GM23338 (cell line): ENCODE measurements around the gene ZNF800. TPM values are rescaled to one million over a fixed set of nuclear protein-coding genes. Genes with fewer than 3 reads are reported as not detected.
A peak's percentile ranks its signal among the peaks of the same experiment; 100 is the strongest.

Experiments
- ATAC-seq: fragments of 200-7000 bp; cut with Tn5 transposase; 3 replicates; pipeline ENCODE4 v1.9.1; 2020
- DNase-seq: peaks from one replicate; pipeline ENCODE4 v3.0.0-alpha.2; 2015; ENCODE audit warnings: low spot score
- H2AFZ ChIP-seq: fragments of 200-600 bp; sonication (generic); 2 replicates; pipeline ENCODE4 v1.8.0; 2016; ENCODE audit warnings: antibody characterized with exemption, mild to moderate bottlenecking, moderate library complexity
- H3F3A ChIP-seq: fragments of 200-600 bp; sonication (generic); replicated peaks from 2 replicates; pipeline ENCODE4 v1.8.0; 2017; ENCODE audit warnings: antibody characterized with exemption, mixed run types, low read depth
- H3K27ac ChIP-seq: fragments of 200-600 bp; sonication (generic); 2 replicates; pipeline ENCODE4 v1.6.1; 2016; ENCODE audit warnings: low read depth
- H3K27me3 ChIP-seq: fragments of 200-600 bp; sonication (generic); 2 replicates; pipeline ENCODE4 v1.8.0; 2016; ENCODE audit warnings: mild to moderate bottlenecking, mixed run types, moderate library complexity; ENCODE audit not compliant: insufficient read depth
- H3K36me3 ChIP-seq: fragments of 200-600 bp; sonication (generic); 2 replicates; pipeline ENCODE4 v1.8.0; 2016; ENCODE audit warnings: mild to moderate bottlenecking; ENCODE audit not compliant: insufficient read depth
- H3K4me1 ChIP-seq: fragments of 200-600 bp; sonication (generic); 2 replicates; pipeline ENCODE4 v1.8.0; 2016; ENCODE audit warnings: mild to moderate bottlenecking, moderate library complexity; ENCODE audit not compliant: insufficient read depth
- H3K4me2 ChIP-seq: fragments of 200-600 bp; sonication (generic); 2 replicates; pipeline ENCODE4 v1.7.1; 2017; ENCODE audit warnings: mixed run types
- H3K4me3 ChIP-seq: fragments of 200-600 bp; sonication (generic); 2 replicates; pipeline ENCODE4 v1.6.1; 2016; ENCODE audit warnings: mixed run types
- H3K79me2 ChIP-seq: fragments of 200-600 bp; sonication (generic); replicated peaks from 2 replicates; pipeline ENCODE4 v1.8.0; 2017; ENCODE audit warnings: mild to moderate bottlenecking; ENCODE audit not compliant: insufficient read depth
- H3K9me2 ChIP-seq: fragments of 200-600 bp; sonication (generic); 2 replicates; pipeline ENCODE4 v1.8.0; 2017; ENCODE audit not compliant: insufficient read depth
- H4K20me1 ChIP-seq: fragments of 200-600 bp; sonication (generic); replicated peaks from 2 replicates; pipeline ENCODE4 v1.8.0; 2017; ENCODE audit warnings: mild to moderate bottlenecking; ENCODE audit not compliant: insufficient read depth
- H3K27ac Mint-ChIP-seq: 2 replicates; pipeline ENCODE4 v1.8.0; 2020; ENCODE audit warnings: inconsistent platforms, mild to moderate bottlenecking, moderate library complexity, mixed read lengths
- H3K27me3 Mint-ChIP-seq: 3 replicates; pipeline ENCODE4 v1.8.0; 2022; ENCODE audit warnings: low read depth, mild to moderate bottlenecking, moderate library complexity, mixed read lengths, inconsistent platforms; ENCODE audit not compliant: insufficient read depth, poor library complexity
- H3K36me3 Mint-ChIP-seq: 3 replicates; pipeline ENCODE4 v1.8.0; 2021; ENCODE audit warnings: low read depth, mild to moderate bottlenecking, inconsistent platforms, moderate library complexity, mixed read lengths
- H3K4me1 Mint-ChIP-seq: 3 replicates; pipeline ENCODE4 v1.8.0; 2020; ENCODE audit warnings: mild to moderate bottlenecking, inconsistent platforms, mixed read lengths
- H3K4me3 Mint-ChIP-seq: 3 replicates; pipeline ENCODE4 v1.8.0; 2021; ENCODE audit warnings: moderate library complexity, mild to moderate bottlenecking, inconsistent platforms, mixed read lengths
- H3K9me3 Mint-ChIP-seq: 3 replicates; pipeline ENCODE4 v1.8.0; 2020; ENCODE audit warnings: moderate library complexity, mild to moderate bottlenecking, inconsistent platforms, mixed read lengths
- EZH2 ChIP-seq: fragments of 200-600 bp; sonication (generic); IDR thresholded peaks from one replicate; pipeline ENCODE4 v1.8.0; 2017; ENCODE audit warnings: antibody characterized with exemption, mild to moderate bottlenecking, low read depth; ENCODE audit not compliant: unreplicated experiment
- EZH2phosphoT487 ChIP-seq: fragments of 200-600 bp; sonication (generic); IDR thresholded peaks from one replicate; pipeline ENCODE4 v1.8.1; 2018; ENCODE audit warnings: antibody characterized with exemption; ENCODE audit not compliant: unreplicated experiment
- NANOG ChIP-seq: IDR thresholded peaks from 2 replicates; pipeline ENCODE4 v1.6.1; 2016; ENCODE audit warnings: antibody characterized with exemption, borderline replicate concordance
- POLR2AphosphoS5 ChIP-seq: IDR thresholded peaks from 2 replicates; pipeline ENCODE4 v1.6.1; 2016; ENCODE audit warnings: antibody characterized with exemption, low read depth
- STAT1 ChIP-seq: IDR thresholded peaks from one replicate; pipeline ENCODE4 v1.6.1; 2016; ENCODE audit warnings: antibody characterized with exemption; ENCODE audit not compliant: unreplicated experiment
- ZNF114 ChIP-seq: fragments of 250-450 bp; sonication (Bioruptor Pico); IDR thresholded peaks from 2 replicates; pipeline ENCODE4 v1.5.0; 2020; ENCODE audit warnings: mild to moderate bottlenecking, moderate library complexity
- ZNF331 ChIP-seq: fragments of 250-450 bp; sonication (Bioruptor Pico); IDR thresholded peaks from 2 replicates; pipeline ENCODE4 v1.5.0; 2020; ENCODE audit warnings: low read depth, mild to moderate bottlenecking, moderate library complexity
- polyA plus RNA-seq: library from polyadenylated mRNA; unstranded; fragments of >200 nt; fragmentation: Nextera tagmentation; extraction: Ambion mirVana; gene quantifications from 2 replicates; pipeline ENCODE4 v1.2.1, GENCODE V29; 2016
- total RNA-seq: library from RNA; depleted of rRNA; stranded (reverse); fragments of >200 nt; shearing (Covaris generic); gene quantifications from 2 replicates; pipeline ENCODE4 v1.2.3, GENCODE V29; 2014
- TF ChIP-seq, protein P1 (sequence below), 2 experiments: fragments of 200-600 bp in 1 of 2; sonication (generic) in 1 of 2; conservative IDR thresholded peaks; 2 replicates each; pipeline versions ENCODE4 v1.5.1 to v1.6.1; 2016 to 2017; ENCODE audit warnings: antibody characterized with exemption in 2 of 2, low read depth in 2 of 2, mild to moderate bottlenecking in 2 of 2, moderate library complexity in 1 of 2
- TF ChIP-seq, protein P2 (sequence below): fragments of 250-450 bp; sonication (Bioruptor Pico); IDR thresholded peaks from 2 replicates; pipeline ENCODE4 v1.5.0; 2020; ENCODE audit warnings: mild to moderate bottlenecking, moderate library complexity

ZNF800 gene
- total and polyA plus RNA-seq, 2 experiments from 2014 or later = 5.4 to 8.3 TPM

DNA sequence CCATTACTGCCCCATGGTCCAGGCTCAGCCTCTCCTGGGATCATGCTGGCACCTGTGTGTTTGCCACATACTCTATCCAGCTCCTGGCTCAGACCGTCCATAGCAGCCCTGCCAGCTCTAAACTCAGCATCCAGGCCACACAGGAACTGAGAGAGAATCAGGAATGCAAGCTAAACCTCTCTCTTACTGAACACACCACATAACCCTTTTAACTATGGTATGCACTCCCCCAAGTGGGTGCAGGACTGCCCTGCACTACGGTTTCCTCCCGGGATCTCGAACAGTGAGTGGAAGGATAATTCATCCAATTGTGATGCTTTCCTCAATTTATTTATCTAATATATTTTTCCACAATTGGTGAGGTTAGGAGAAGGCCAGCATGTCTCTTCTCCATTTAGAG, 17.1 kb upstream of the ZNF800 start:
- no peaks in the 10 kb centered on the region for H3K4me1 ChIP-seq
- Mint-ChIP-seq H3K4me3 (no peak overlapping the region), H3K27ac (no peak overlapping the region), H3K36me3 (no peaks in the 10 kb centered on the region), H3K4me1 (no peaks in the 10 kb centered on the region), H3K27me3 (peaks cover 3% of the 10 kb centered on the region), H3K9me3 (no peaks in the 10 kb centered on the region)
- H3K79me2 ChIP-seq = no peaks in the 10 kb centered on the region
- no peaks in the 10 kb centered on the region for H3K36me3 ChIP-seq
- no peak for TF ChIP-seq POLR2AphosphoS5
- no peak for TF ChIP-seq EZH2phosphoT487
- TF ChIP-seq, protein P1, sequence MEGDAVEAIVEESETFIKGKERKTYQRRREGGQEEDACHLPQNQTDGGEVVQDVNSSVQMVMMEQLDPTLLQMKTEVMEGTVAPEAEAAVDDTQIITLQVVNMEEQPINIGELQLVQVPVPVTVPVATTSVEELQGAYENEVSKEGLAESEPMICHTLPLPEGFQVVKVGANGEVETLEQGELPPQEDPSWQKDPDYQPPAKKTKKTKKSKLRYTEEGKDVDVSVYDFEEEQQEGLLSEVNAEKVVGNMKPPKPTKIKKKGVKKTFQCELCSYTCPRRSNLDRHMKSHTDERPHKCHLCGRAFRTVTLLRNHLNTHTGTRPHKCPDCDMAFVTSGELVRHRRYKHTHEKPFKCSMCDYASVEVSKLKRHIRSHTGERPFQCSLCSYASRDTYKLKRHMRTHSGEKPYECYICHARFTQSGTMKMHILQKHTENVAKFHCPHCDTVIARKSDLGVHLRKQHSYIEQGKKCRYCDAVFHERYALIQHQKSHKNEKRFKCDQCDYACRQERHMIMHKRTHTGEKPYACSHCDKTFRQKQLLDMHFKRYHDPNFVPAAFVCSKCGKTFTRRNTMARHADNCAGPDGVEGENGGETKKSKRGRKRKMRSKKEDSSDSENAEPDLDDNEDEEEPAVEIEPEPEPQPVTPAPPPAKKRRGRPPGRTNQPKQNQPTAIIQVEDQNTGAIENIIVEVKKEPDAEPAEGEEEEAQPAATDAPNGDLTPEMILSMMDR (conservative IDR thresholded peaks at IDR 0.05; ENCODE audit: low read depth in 2 of 2) = peak; percentile 37 to 53; a peak in 3 of 4 replicates
- H3K4me2 ChIP-seq = no peak overlapping the region
- peak; percentile 41 for DNase-seq
- no peaks in the 10 kb centered on the region for H3F3A ChIP-seq
- ATAC-seq = peak; percentile 77
- no peaks in the 10 kb centered on the region for H3K9me2 ChIP-seq
- no peaks in the 10 kb centered on the region for H4K20me1 ChIP-seq
- H3K4me3 ChIP-seq = no peak overlapping the region
- H2AFZ ChIP-seq = no peak overlapping the region
- H3K27me3 ChIP-seq = no peaks in the 10 kb centered on the region
- no peak overlapping the region for H3K27ac ChIP-seq

DNA sequence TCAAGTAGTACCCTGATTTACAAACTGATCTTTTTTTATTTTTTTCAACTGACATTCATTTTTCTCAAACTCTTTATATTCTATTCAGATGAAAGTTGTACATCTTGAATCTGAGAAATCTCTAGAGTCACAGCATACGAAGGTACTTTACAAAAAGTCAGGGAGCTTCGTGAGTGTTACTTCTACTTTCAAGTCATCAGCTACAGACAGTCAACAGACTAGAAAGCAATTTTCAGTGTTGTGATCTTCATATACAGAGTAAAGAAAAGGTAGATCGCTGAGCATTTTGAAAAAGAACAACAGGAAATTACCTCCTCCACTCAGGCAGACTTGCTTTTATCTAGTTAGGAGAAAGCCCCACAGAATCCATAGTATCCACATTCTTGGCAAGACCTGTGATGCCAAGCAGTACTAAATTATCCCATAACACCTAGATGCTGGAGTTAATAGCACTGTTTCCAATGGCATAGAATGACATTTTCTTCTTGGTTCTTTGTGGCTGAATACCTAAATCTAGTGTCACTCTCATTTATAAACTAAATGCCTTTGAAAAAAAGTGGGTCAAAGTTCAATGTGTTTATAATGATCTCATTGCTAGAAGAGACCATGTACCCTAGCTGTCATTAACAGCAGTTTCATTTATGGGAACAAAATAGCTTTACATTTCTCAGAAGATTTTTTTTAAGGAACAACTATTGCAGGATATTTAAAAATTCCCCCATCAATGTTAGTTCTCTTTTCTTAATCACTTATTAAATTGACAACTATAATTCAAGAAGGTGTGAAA, 12.0 kb upstream of the ZNF800 start:
- Mint-ChIP-seq H3K4me1 (no peaks in the 10 kb centered on the region), H3K27me3 (peaks cover 4% of the 10 kb centered on the region)
- no peaks in the 10 kb centered on the region for H3K27me3 ChIP-seq
- TF ChIP-seq NANOG (no peak), POLR2AphosphoS5 (no peak), EZH2 (no peak), ZNF114 (CRISPR knock-in tag) (no peak), STAT1 (no peak), ZNF331 (no peak)
- TF ChIP-seq, protein P2, sequence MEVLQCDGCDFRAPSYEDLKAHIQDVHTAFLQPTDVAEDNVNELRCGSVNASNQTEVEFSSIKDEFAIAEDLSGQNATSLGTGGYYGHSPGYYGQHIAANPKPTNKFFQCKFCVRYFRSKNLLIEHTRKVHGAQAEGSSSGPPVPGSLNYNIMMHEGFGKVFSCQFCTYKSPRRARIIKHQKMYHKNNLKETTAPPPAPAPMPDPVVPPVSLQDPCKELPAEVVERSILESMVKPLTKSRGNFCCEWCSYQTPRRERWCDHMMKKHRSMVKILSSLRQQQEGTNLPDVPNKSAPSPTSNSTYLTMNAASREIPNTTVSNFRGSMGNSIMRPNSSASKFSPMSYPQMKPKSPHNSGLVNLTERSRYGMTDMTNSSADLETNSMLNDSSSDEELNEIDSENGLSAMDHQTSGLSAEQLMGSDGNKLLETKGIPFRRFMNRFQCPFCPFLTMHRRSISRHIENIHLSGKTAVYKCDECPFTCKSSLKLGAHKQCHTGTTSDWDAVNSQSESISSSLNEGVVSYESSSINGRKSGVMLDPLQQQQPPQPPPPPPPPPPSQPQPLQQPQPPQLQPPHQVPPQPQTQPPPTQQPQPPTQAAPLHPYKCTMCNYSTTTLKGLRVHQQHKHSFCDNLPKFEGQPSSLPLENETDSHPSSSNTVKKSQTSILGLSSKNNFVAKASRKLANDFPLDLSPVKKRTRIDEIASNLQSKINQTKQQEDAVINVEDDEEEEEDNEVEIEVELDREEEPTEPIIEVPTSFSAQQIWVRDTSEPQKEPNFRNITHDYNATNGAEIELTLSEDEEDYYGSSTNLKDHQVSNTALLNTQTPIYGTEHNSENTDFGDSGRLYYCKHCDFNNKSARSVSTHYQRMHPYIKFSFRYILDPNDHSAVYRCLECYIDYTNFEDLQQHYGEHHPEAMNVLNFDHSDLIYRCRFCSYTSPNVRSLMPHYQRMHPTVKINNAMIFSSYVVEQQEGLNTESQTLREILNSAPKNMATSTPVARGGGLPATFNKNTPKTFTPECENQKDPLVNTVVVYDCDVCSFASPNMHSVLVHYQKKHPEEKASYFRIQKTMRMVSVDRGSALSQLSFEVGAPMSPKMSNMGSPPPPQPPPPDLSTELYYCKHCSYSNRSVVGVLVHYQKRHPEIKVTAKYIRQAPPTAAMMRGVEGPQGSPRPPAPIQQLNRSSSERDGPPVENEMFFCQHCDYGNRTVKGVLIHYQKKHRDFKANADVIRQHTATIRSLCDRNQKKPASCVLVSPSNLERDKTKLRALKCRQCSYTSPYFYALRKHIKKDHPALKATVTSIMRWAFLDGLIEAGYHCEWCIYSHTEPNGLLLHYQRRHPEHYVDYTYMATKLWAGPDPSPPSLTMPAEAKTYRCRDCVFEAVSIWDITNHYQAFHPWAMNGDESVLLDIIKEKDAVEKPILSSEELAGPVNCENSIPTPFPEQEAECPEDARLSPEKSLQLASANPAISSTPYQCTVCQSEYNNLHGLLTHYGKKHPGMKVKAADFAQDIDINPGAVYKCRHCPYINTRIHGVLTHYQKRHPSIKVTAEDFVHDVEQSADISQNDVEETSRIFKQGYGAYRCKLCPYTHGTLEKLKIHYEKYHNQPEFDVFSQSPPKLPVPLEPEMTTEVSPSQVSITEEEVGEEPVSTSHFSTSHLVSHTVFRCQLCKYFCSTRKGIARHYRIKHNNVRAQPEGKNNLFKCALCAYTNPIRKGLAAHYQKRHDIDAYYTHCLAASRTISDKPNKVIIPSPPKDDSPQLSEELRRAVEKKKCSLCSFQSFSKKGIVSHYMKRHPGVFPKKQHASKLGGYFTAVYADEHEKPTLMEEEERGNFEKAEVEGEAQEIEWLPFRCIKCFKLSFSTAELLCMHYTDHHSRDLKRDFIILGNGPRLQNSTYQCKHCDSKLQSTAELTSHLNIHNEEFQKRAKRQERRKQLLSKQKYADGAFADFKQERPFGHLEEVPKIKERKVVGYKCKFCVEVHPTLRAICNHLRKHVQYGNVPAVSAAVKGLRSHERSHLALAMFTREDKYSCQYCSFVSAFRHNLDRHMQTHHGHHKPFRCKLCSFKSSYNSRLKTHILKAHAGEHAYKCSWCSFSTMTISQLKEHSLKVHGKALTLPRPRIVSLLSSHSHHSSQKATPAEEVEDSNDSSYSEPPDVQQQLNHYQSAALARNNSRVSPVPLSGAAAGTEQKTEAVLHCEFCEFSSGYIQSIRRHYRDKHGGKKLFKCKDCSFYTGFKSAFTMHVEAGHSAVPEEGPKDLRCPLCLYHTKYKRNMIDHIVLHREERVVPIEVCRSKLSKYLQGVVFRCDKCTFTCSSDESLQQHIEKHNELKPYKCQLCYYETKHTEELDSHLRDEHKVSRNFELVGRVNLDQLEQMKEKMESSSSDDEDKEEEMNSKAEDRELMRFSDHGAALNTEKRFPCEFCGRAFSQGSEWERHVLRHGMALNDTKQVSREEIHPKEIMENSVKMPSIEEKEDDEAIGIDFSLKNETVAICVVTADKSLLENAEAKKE (CRISPR knock-in tag) = no peak
- TF ChIP-seq, protein P1 (conservative IDR thresholded peaks at IDR 0.05; ENCODE audit: low read depth in 2 of 2) = no peak

More for the DNA sequence above, 12.0 kb upstream of the ZNF800 start:
- Mint-ChIP-seq H3K4me3 (no peak overlapping the region), H3K36me3 (no peaks in the 10 kb centered on the region), H3K9me3 (no peaks in the 10 kb centered on the region), H3K27ac (no peak overlapping the region)
- no peak overlapping the region for H3K4me2 ChIP-seq
- H4K20me1 ChIP-seq = no peaks in the 10 kb centered on the region
- no peak for ATAC-seq
- no peaks in the 10 kb centered on the region for H3K79me2 ChIP-seq
- H2AFZ ChIP-seq = no peak overlapping the region
- no peaks in the 10 kb centered on the region for H3K9me2 ChIP-seq
- H3K36me3 ChIP-seq = no peaks in the 10 kb centered on the region
- no peaks in the 10 kb centered on the region for H3K4me1 ChIP-seq
- H3F3A ChIP-seq = no peaks in the 10 kb centered on the region
- no peak overlapping the region for H3K4me3 ChIP-seq
- no peak for DNase-seq
- no peak overlapping the region for H3K27ac ChIP-seq
